ENCODE measurements around the gene PJA2. TPM values are rescaled to one million over a fixed set of nuclear protein-coding genes. Genes with fewer than 3 reads are reported as not detected.

PJA2 gene
- polyA plus RNA-seq, 2 of the 4 experiments (the other 2 are of a cell fraction) = 24.9 to 56.5 TPM

GRCh38 chr5:109452661-109453060 is 42.9 kb upstream of the PJA2 start:
- Histone ChIP-seq H3K4me2 (no peak overlapping the region), H3K4me3 (no peak overlapping the region), H3K9me3 (no peaks in the 10 kb centered on the region), H3K4me1 (peaks cover 11% of the 10 kb centered on the region; the same call in 1 of the 3 replicates), H3K27ac (no peak overlapping the region)
- FAIRE-seq = no peak
- ATAC-seq = no peak
- ChIA-PET CTCF (no interaction called here), POLR2A (no interaction called here)
- TF ChIP-seq KDM1A (IDR thresholded peaks at IDR 0.05; ENCODE audit: low read depth) = no peak
- TF ChIP-seq ESRRA (IDR thresholded peaks at IDR 0.05; ENCODE audit: borderline replicate concordance, low read length) = no peak
- TF ChIP-seq PHF8 (IDR thresholded peaks at IDR 0.05; ENCODE audit: borderline replicate concordance, low read depth) = no peak
- WGBS (ENCODE audit: missing lambda C conversion rate) = 39% methylated on average over 1 of the region's 1 CpG
- DNase-seq (ENCODE audit: low read depth in 1 of 2, low spot score in 1 of 2) = no peak

- no peak for FAIRE-seq
- no peak for ATAC-seq
- POLR2A ChIA-PET = no interaction called here
- CTCF ChIA-PET = no interaction called here
- Histone ChIP-seq H3K9me3 (no peaks in the 10 kb centered on the region), H3K4me1 (peaks cover 11% of the 10 kb centered on the region; the same call in 1 of the 3 replicates), H3K4me3 (no peak overlapping the region), H3K4me2 (no peak overlapping the region), H3K27ac (no peak overlapping the region)
- WGBS (ENCODE audit: missing lambda C conversion rate) = 27% methylated on average over 1 of the region's 1 CpG
- TF ChIP-seq HOXA7 (CRISPR knock-in tag; IDR thresholded peaks at IDR 0.05) (no peak), NR3C1 (IDR thresholded peaks at IDR 0.05) (no peak), JUNB (IDR thresholded peaks at IDR 0.05) (no peak), FOSB (CRISPR knock-in tag; IDR thresholded peaks at IDR 0.05) (no peak), KDM5A (IDR thresholded peaks at IDR 0.05) (no peak), USF2 (IDR thresholded peaks at IDR 0.05) (no peak), HOXB5 (CRISPR knock-in tag; IDR thresholded peaks at IDR 0.05) (no peak), HDAC2 (IDR thresholded peaks at IDR 0.05) (no peak), CBX8 (IDR thresholded peaks at IDR 0.05) (no peak), MAFK (IDR thresholded peaks at IDR 0.05; ENCODE audit: partially characterized antibody) (no peak)
- no peak for DNase-seq (ENCODE audit: low read depth in 1 of 2, low spot score in 1 of 2)
These were observed 41.4 kb upstream of the PJA2 start for GRCh38 chr5:109451146-109451545.

GRCh38 chr5:109450129-109450877 is 40.5 kb upstream of the PJA2 start:
- Histone ChIP-seq H3K9me3 (no peaks in the 10 kb centered on the region), H3K4me2 (no peak overlapping the region), H3K4me1 (peaks cover 2% of the 10 kb centered on the region; the same call in 1 of the 3 replicates), H3K27ac (no peak overlapping the region), H3K4me3 (no peak overlapping the region)
- DNase-seq (ENCODE audit: low read depth in 1 of 2, low spot score in 1 of 2) = no peak
- no peak for ATAC-seq
- no peak for TF ChIP-seq HMGXB4 (CRISPR knock-in tag; IDR thresholded peaks at IDR 0.05; ENCODE audit: borderline replicate concordance)
- TF ChIP-seq FOSB (CRISPR knock-in tag; IDR thresholded peaks at IDR 0.05) = no peak
- no peak for TF ChIP-seq CBX8 (IDR thresholded peaks at IDR 0.05)
- TF ChIP-seq JUN (IDR thresholded peaks at IDR 0.05) = no peak
- WGBS (ENCODE audit: missing lambda C conversion rate) = 80% methylated on average over 12 of the region's 12 CpGs
- ChIA-PET CTCF (no interaction called here), POLR2A (no interaction called here)
- FAIRE-seq = no peak

- ATAC-seq (no peak), FAIRE-seq (no peak), DNase-seq (ENCODE audit: low read depth in 1 of 2, low spot score in 1 of 2) (no peak)
- WGBS (ENCODE audit: missing lambda C conversion rate) = 79% methylated on average over 4 of the region's 4 CpGs
- POLR2A ChIA-PET = no interaction called here
- H3K4me1 ChIP-seq = no peaks in the 10 kb centered on the region
- CTCF ChIA-PET = interaction anchor here (0.7 kb wide), 1 partner anchor 25 kb away, joined by 3 read pairs; no protein-coding TSS in a partner anchor
- no peak overlapping the region for H3K4me2 ChIP-seq
- no peak overlapping the region for H3K27ac ChIP-seq
- H3K9me3 ChIP-seq = no peaks in the 10 kb centered on the region
- H3K4me3 ChIP-seq = no peak overlapping the region
- no peak for TF ChIP-seq HES2 (IDR thresholded peaks at IDR 0.05)
- TF ChIP-seq ATOH8 (CRISPR knock-in tag; IDR thresholded peaks at IDR 0.05; ENCODE audit: low read depth) = no peak
- TF ChIP-seq MAX (IDR thresholded peaks at IDR 0.05) = no peak
- TF ChIP-seq SREBF2 (IDR thresholded peaks at IDR 0.05) = no peak
- no peak for TF ChIP-seq CEBPB (IDR thresholded peaks at IDR 0.05)
- TF ChIP-seq PHF8 (IDR thresholded peaks at IDR 0.05; ENCODE audit: borderline replicate concordance, low read depth) = no peak
- no peak for TF ChIP-seq RNF2 (IDR thresholded peaks at IDR 0.05; ENCODE audit: borderline replicate concordance, low read depth)
- no peak for TF ChIP-seq POLR2A (IDR thresholded peaks at IDR 0.05; ENCODE audit: low read length)
- TF ChIP-seq EHF (CRISPR knock-in tag; IDR thresholded peaks at IDR 0.05) = no peak
- no peak for TF ChIP-seq HMGXB4 (CRISPR knock-in tag; IDR thresholded peaks at IDR 0.05; ENCODE audit: borderline replicate concordance)
- TF ChIP-seq GATA3 (IDR thresholded peaks at IDR 0.05; ENCODE audit: borderline replicate concordance) = no peak
- TF ChIP-seq FOSL2 (IDR thresholded peaks at IDR 0.05) = no peak
- no peak for TF ChIP-seq FOSL2 (CRISPR knock-in tag; IDR thresholded peaks at IDR 0.05)
- TF ChIP-seq HDAC2 (IDR thresholded peaks at IDR 0.05) = no peak
- TF ChIP-seq SMC3 (IDR thresholded peaks at IDR 0.05) = no peak
- no peak for TF ChIP-seq EP300 (IDR thresholded peaks at IDR 0.05)
These were observed 39.1 kb upstream of the PJA2 start for GRCh38 chr5:109448838-109449237.
